ENCODE results near the gene MICU1. TPM values are rescaled to one million over a fixed set of nuclear protein-coding genes. Genes with fewer than 3 reads are reported as not detected.

MICU1 gene
- polyA plus RNA-seq, 1 of the 3 experiments (the other 2 are of a cell fraction), result 24.6 TPM

- H3K4me3 ChIP-seq (ENCODE audit: low read depth in 2 of 2, low read length in 1 of 2), result no peak overlapping the region; a peak in 1 of 4 replicates
- no peaks in the 10 kb centered on the region for H3K9me3 ChIP-seq
- H3K36me3 ChIP-seq (replicated peaks in 1 of 2; ENCODE audit: control insufficient read depth in 1 of 2, insufficient read depth in 2 of 2, low read length in 1 of 2), result peaks cover 5 to 6% of the 10 kb centered on the region in 2 experiments
- H3F3A ChIP-seq (replicated peaks; ENCODE audit: insufficient read depth), result peaks cover 10% of the 10 kb centered on the region
- H3K27ac ChIP-seq (ENCODE audit: low read depth in 2 of 2, low read length in 1 of 2), result peak overlapping the region in 1 of 2 experiments; percentile 61; a peak in 2 of 4 replicates
- no peaks in the 10 kb centered on the region for H3K27me3 ChIP-seq (ENCODE audit: insufficient read depth)
- ChIA-PET CTCF (interaction anchor here (0.8 to 1.3 kb wide), 4 partner anchors 10 to 267 kb away, joined by 3 to 4 read pairs (median 3); no protein-coding TSS in a partner anchor), POLR2A (interaction anchor here (0.5 kb wide), 1 partner anchor 91 kb away, joined by 3 read pairs; no protein-coding TSS in a partner anchor)
- H2AFZ ChIP-seq (ENCODE audit: low read depth), result peak overlapping the region; percentile 48; the same call in 1 of the 2 replicates
- no peak overlapping the region for H3K9ac ChIP-seq
- H4K20me1 ChIP-seq (ENCODE audit: insufficient read depth), result no peaks in the 10 kb centered on the region
- peaks cover 15% of the 10 kb centered on the region; the same call in 1 of the 2 replicates for H3K79me2 ChIP-seq (ENCODE audit: insufficient read depth)
- TF ChIP-seq, protein P1, sequence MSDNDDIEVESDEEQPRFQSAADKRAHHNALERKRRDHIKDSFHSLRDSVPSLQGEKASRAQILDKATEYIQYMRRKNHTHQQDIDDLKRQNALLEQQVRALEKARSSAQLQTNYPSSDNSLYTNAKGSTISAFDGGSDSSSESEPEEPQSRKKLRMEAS (IDR thresholded peaks at IDR 0.05; ENCODE audit: low read depth), result no peak
- TF ChIP-seq JUND (IDR thresholded peaks at IDR 0.05) (peak; percentile 40), NFIC (IDR thresholded peaks at IDR 0.05; ENCODE audit: borderline replicate concordance) (peak; percentile 30; the same call in 1 of the 2 replicates), TCF12 (IDR thresholded peaks at IDR 0.05) (peak; percentile 26; the same call in 1 of the 2 replicates), FOSL2 (IDR thresholded peaks at IDR 0.05; ENCODE audit: borderline replicate concordance, low read depth) (peak; percentile 60; the same call in 1 of the 2 replicates), RCOR1 (IDR thresholded peaks at IDR 0.05; ENCODE audit: low read length) (no peak), RXRA (IDR thresholded peaks at IDR 0.05; ENCODE audit: borderline replicate concordance, low read depth) (peak; percentile 29; the same call in 1 of the 2 replicates), CHD2 (IDR thresholded peaks at IDR 0.05; ENCODE audit: low read length, partially characterized antibody) (no peak)
- WGBS (ENCODE audit: low lambda C conversion rate), result 70% methylated on average over 3 of the region's 3 CpGs
- no peaks in the 10 kb centered on the region for H3K9me2 ChIP-seq
- peak overlapping the region; percentile 45; the same call in 1 of the 2 replicates for H3K4me2 ChIP-seq
- no peak for DNase-seq
- H3K4me1 ChIP-seq (ENCODE audit: control insufficient read depth in 1 of 2, insufficient read depth in 2 of 2, low read depth in 1 of 2, low read length in 1 of 2), result no peaks in the 10 kb centered on the region
These were observed 58.5 kb downstream of the MICU1 start for GRCh38 chr10:72567421-72567820.

DNA sequence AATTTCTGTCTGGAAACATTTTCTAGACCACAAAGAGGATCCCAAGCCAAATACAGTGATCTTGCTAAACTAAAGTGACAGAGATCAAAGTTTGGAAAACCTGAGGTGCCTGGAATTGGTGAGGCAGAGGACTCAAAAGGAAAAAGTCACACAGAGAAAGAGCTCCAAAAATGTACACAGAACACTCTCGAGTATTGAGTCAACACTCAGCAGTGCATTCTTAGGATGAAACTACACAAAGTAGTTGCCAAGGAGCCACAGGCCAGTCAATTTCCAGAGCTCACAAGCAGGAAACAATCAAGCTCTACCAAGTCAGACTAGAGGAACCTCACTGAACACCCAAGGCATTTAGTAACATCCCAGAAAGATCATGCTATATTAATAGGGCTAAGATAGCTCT lies 61.3 kb downstream of the MICU1 start:
- POLR2A ChIA-PET, result no interaction called here
- Histone ChIP-seq H3F3A (replicated peaks; ENCODE audit: insufficient read depth) (peaks cover 10% of the 10 kb centered on the region), H3K9me2 (no peaks in the 10 kb centered on the region), H4K20me1 (ENCODE audit: insufficient read depth) (no peaks in the 10 kb centered on the region), H3K4me3 (ENCODE audit: low read depth in 2 of 2, low read length in 1 of 2) (no peak overlapping the region), H3K27me3 (ENCODE audit: insufficient read depth) (no peaks in the 10 kb centered on the region), H3K36me3 (replicated peaks in 1 of 2; ENCODE audit: control insufficient read depth in 1 of 2, insufficient read depth in 2 of 2, low read length in 1 of 2) (peaks cover 7 to 11% of the 10 kb centered on the region in 2 experiments), H3K9me3 (no peaks in the 10 kb centered on the region), H3K9ac (no peak overlapping the region), H3K27ac (ENCODE audit: low read depth in 2 of 2, low read length in 1 of 2) (peak overlapping the region in 1 of 2 experiments; percentile 27; a peak in 1 of 4 replicates), H3K4me1 (ENCODE audit: control insufficient read depth in 1 of 2, insufficient read depth in 2 of 2, low read depth in 1 of 2, low read length in 1 of 2) (no peaks in the 10 kb centered on the region), H3K79me2 (ENCODE audit: insufficient read depth) (no peaks in the 10 kb centered on the region), H2AFZ (ENCODE audit: low read depth) (no peak overlapping the region), H3K4me2 (no peak overlapping the region)
- TF ChIP-seq JUND (IDR thresholded peaks at IDR 0.05), result no peak
- no peak for TF ChIP-seq MXI1 (IDR thresholded peaks at IDR 0.05; ENCODE audit: low read depth, low read length)
- TF ChIP-seq TAF1 (IDR thresholded peaks at IDR 0.05; ENCODE audit: borderline replicate concordance, low read depth, low read length), result no peak
- TF ChIP-seq FOSL2 (IDR thresholded peaks at IDR 0.05; ENCODE audit: borderline replicate concordance, low read depth), result no peak
- no peak for TF ChIP-seq NRF1 (IDR thresholded peaks at IDR 0.05; ENCODE audit: low read depth, low read length)
- TF ChIP-seq IRF3 (IDR thresholded peaks at IDR 0.05; ENCODE audit: low read depth, low read length), result no peak
- TF ChIP-seq, protein P2, sequence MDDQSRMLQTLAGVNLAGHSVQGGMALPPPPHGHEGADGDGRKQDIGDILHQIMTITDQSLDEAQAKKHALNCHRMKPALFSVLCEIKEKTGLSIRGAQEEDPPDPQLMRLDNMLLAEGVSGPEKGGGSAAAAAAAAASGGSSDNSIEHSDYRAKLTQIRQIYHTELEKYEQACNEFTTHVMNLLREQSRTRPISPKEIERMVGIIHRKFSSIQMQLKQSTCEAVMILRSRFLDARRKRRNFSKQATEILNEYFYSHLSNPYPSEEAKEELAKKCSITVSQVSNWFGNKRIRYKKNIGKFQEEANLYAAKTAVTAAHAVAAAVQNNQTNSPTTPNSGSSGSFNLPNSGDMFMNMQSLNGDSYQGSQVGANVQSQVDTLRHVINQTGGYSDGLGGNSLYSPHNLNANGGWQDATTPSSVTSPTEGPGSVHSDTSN (IDR thresholded peaks at IDR 0.05), result no peak
- TF ChIP-seq RCOR1 (IDR thresholded peaks at IDR 0.05; ENCODE audit: low read length), result no peak
- TF ChIP-seq ELF1 (IDR thresholded peaks at IDR 0.05), result no peak
- no peak for TF ChIP-seq USF1 (IDR thresholded peaks at IDR 0.05; ENCODE audit: borderline replicate concordance, low read depth)
- no peak for TF ChIP-seq EP300 (IDR thresholded peaks at IDR 0.05; ENCODE audit: borderline replicate concordance in 1 of 2, low read depth in 1 of 2, low read length in 1 of 2)
- no peak for TF ChIP-seq USF2 (IDR thresholded peaks at IDR 0.05; ENCODE audit: borderline replicate concordance, low read depth, low read length)
- no peak for TF ChIP-seq NFIC (IDR thresholded peaks at IDR 0.05; ENCODE audit: borderline replicate concordance)
- TF ChIP-seq GATA2 (CRISPR knock-in tag; IDR thresholded peaks at IDR 0.05), result no peak
- no peak for TF ChIP-seq CTCF (IDR thresholded peaks at IDR 0.05)
- TF ChIP-seq TCF12 (IDR thresholded peaks at IDR 0.05), result no peak
- TF ChIP-seq SIN3A (IDR thresholded peaks at IDR 0.05; ENCODE audit: borderline replicate concordance, low read depth, low read length), result no peak
- TF ChIP-seq GABPA (IDR thresholded peaks at IDR 0.05; ENCODE audit: low read depth), result no peak
- WGBS (ENCODE audit: low lambda C conversion rate), result 75% methylated on average over 1 of the region's 1 CpG
- DNase-seq, result no peak
- CTCF ChIA-PET, result no interaction called here
